PC-3 (cell line): ENCODE measurements around the gene ZNF391. TPM values are rescaled to one million over a fixed set of nuclear protein-coding genes. Genes with fewer than 3 reads are reported as not detected.
"Not testable (repeated sequence)": the region's sequence is repeated elsewhere in the genome, so short reads cannot be mapped to it uniquely, and the experiment has no call there.

Source experiments
- ATAC-seq: fragments of 200-7000 bp; cut with Tn5 transposase; 2 replicates; pipeline ENCODE4 v1.9.1; 2020; ENCODE audit warnings: mild to moderate bottlenecking, moderate library complexity
- BruUV-seq: library from RNA; stranded (reverse); fragments of 400-500 nt; replicated peaks from 2 replicates; lab custom pipeline; 2021; lab: Mats Ljungman, UMichigan
- CTCF ChIA-PET: fragments of 300-600 bp; sonication (Branson Sonifier 250); formaldehyde crosslinking; loops from one replicate; lab custom pipeline; 2022; ENCODE audit warnings: antibody characterized with exemption; lab: Charles Lee
- POLR2A ChIA-PET: fragments of 300-600 bp; sonication (Branson Sonifier 250); formaldehyde crosslinking; loops from one replicate; lab custom pipeline; 2022; ENCODE audit warnings: antibody characterized with exemption; ENCODE audit not compliant: unreplicated experiment; lab: Charles Lee
- DNase-seq: peaks from one replicate; pipeline ENCODE4 v3.0.0-alpha.2; 2015
- H2AFZ ChIP-seq: fragments of 300-600 bp; sonication (generic); 2 replicates; pipeline ENCODE4 v1.6.0; 2016; ENCODE audit warnings: antibody characterized with exemption, low read length
- H3F3A ChIP-seq: fragments of 300-600 bp; sonication (generic); one replicate; pipeline ENCODE4 v1.6.0; 2017; ENCODE audit warnings: antibody characterized with exemption, low read length, control low read depth, mild to moderate bottlenecking; ENCODE audit not compliant: unreplicated experiment
- H3K27ac ChIP-seq: fragments of 300-600 bp; sonication (generic); 2 replicates; pipeline ENCODE4 v1.5.1; 2016; ENCODE audit warnings: mild to moderate bottlenecking, low read length
- H3K27me3 ChIP-seq: fragments of 300-600 bp; sonication (generic); 2 replicates; pipeline ENCODE4 v1.6.1; 2016; ENCODE audit warnings: low read length, mixed read lengths
- H3K36me3 ChIP-seq: fragments of 300-600 bp; sonication (generic); 2 replicates; pipeline ENCODE4 v1.6.1; 2016; ENCODE audit warnings: low read depth, mixed run types, low read length, mixed read lengths
- H3K4me1 ChIP-seq: fragments of 300-600 bp; sonication (generic); 2 replicates; pipeline ENCODE4 v1.5.1; 2016; ENCODE audit warnings: low read length; ENCODE audit not compliant: insufficient read depth
- H3K4me2 ChIP-seq: fragments of 300-600 bp; sonication (generic); 2 replicates; pipeline ENCODE4 v1.6.0; 2016; ENCODE audit warnings: low read length
- H3K4me3 ChIP-seq: fragments of 300-600 bp; sonication (generic); 2 replicates; pipeline ENCODE4 v1.5.1; 2016; ENCODE audit warnings: mild to moderate bottlenecking, low read length, mixed read lengths
- H3K79me2 ChIP-seq: fragments of 300-600 bp; sonication (generic); 2 replicates; pipeline ENCODE4 v1.6.1; 2017; ENCODE audit warnings: low read length, mixed read lengths
- H3K9ac ChIP-seq: fragments of 300-600 bp; sonication (generic); 2 replicates; pipeline ENCODE4 v1.6.0; 2016; ENCODE audit warnings: mild to moderate bottlenecking, low read length
- H3K9me2 ChIP-seq: fragments of 300-600 bp; sonication (generic); replicated peaks from 2 replicates; pipeline ENCODE4 v1.6.1; 2016; ENCODE audit warnings: mixed run types, low read length, mixed read lengths
- H3K9me3 ChIP-seq: fragments of 300-600 bp; sonication (generic); 2 replicates; pipeline ENCODE4 v1.6.1; 2016; ENCODE audit warnings: low read length, mixed read lengths
- H4K20me1 ChIP-seq: fragments of 300-600 bp; sonication (generic); 2 replicates; pipeline ENCODE4 v1.6.1; 2016; ENCODE audit warnings: low read length, mixed read lengths
- EZH2 ChIP-seq: fragments of 300-600 bp; sonication (generic); IDR thresholded peaks from one replicate; pipeline ENCODE4 v1.6.1; 2017; ENCODE audit warnings: antibody characterized with exemption, mild to moderate bottlenecking, low read length; ENCODE audit not compliant: unreplicated experiment
- EZH2phosphoT487 ChIP-seq: fragments of 300-600 bp; sonication (generic); IDR thresholded peaks from 2 replicates; pipeline ENCODE4 v1.6.1; 2018; ENCODE audit warnings: mild to moderate bottlenecking, antibody characterized with exemption, low read length, borderline replicate concordance
- intact Hi-C: fragments of 100-400 bp; cut with micrococcal nuclease; formaldehyde crosslinking; loops from 2 replicates; pipeline ENCODE4 v1.9.0; 2023
- total RNA-seq: library from RNA; depleted of rRNA; stranded (reverse); fragments of >200 nt; gene quantifications from 2 replicates; pipeline ENCODE4 v1.2.3, GENCODE V29; 2014
- TF ChIP-seq, protein P1 (sequence below): fragments of 300-600 bp; sonication (generic); conservative IDR thresholded peaks from 2 replicates; pipeline ENCODE4 v1.5.1; 2017; ENCODE audit warnings: antibody characterized with exemption, low read depth, mild to moderate bottlenecking, low read length

The ZNF391 gene
- total RNA-seq, 1 experiment from 2014 or later, result 5.9 TPM

DNA sequence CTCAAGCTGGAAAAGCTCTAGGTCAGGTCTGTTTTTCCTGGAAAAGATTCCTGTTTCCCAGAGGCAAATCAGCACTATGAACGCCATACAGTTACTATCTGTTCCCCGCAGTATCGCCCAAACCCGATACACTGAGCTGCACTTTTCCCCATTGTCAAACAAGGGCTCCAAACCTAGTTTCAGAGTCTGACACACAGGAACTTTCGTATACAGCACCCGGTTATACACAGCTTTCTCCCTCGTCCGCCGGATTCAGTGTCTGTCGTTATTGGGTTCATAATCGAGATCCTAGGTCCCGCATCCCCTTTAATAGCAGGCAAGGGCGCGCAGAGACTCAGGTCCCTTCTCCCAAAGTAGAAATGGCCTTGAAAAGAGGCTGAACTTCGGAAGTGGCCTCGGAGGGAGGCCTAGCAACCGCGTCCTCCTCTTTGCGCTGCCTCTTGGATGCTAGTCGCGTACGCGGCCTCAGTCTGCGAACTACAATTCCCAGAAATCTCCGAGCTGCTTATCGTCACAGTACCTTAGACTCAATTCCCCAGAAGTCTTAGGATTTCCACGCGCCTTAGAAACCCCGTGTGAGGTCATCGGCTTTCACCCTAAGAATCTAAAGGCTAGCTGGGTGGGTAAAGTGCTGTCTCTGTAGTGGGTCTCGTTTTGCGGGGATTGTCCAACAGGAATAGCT is 34.2 kb downstream of the ZNF391 start:
- ChIA-PET CTCF (no interaction called here), POLR2A (no interaction called here)
- DNase-seq (no peak), ATAC-seq (no peak)
- TF ChIP-seq EZH2 (no peak), EZH2phosphoT487 (no peak)
- TF ChIP-seq, protein P1, sequence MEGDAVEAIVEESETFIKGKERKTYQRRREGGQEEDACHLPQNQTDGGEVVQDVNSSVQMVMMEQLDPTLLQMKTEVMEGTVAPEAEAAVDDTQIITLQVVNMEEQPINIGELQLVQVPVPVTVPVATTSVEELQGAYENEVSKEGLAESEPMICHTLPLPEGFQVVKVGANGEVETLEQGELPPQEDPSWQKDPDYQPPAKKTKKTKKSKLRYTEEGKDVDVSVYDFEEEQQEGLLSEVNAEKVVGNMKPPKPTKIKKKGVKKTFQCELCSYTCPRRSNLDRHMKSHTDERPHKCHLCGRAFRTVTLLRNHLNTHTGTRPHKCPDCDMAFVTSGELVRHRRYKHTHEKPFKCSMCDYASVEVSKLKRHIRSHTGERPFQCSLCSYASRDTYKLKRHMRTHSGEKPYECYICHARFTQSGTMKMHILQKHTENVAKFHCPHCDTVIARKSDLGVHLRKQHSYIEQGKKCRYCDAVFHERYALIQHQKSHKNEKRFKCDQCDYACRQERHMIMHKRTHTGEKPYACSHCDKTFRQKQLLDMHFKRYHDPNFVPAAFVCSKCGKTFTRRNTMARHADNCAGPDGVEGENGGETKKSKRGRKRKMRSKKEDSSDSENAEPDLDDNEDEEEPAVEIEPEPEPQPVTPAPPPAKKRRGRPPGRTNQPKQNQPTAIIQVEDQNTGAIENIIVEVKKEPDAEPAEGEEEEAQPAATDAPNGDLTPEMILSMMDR, result no peak
- intact Hi-C loops, result no loop called here
- Histone ChIP-seq H3K27me3 (no peaks in the 10 kb centered on the region), H3K9me3 (no peaks in the 10 kb centered on the region; the same call in 1 of the 2 replicates), H3K36me3 (no peaks in the 10 kb centered on the region), H3K9ac (no peak overlapping the region), H3K9me2 (no peaks in the 10 kb centered on the region), H3K79me2 (no peaks in the 10 kb centered on the region), H3K4me3 (no peak overlapping the region), H3K4me1 (no peaks in the 10 kb centered on the region), H3K4me2 (no peak overlapping the region), H4K20me1 (no peaks in the 10 kb centered on the region), H3K27ac (no peak overlapping the region), H2AFZ (no peak overlapping the region), H3F3A (no peaks in the 10 kb centered on the region)
- no TSS peak for BruUV-seq

DNA sequence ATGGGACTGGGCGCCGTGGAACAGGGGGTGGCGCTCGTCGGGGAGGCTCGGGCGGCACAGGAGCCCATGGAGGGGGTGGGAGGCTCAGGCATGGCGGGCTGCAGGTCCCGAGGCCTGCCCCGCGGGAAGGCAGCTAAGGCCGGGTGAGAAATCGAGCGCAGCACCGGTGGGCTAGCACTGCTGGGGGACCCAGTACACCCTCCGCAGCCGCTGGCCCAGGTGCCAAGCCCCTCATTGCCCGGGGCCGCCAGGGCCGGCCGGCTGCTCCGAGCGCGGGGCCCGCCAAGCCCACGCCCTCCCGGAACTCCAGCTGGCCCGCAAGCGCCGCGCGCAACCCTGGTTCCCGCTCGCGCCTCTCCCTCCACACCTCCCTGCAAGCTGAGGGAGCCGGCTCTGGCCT is 36.3 kb downstream of the ZNF391 start:
- BruUV-seq, intact Hi-C loops, H2AFZ ChIP-seq: not testable (repeated sequence)

DNA sequence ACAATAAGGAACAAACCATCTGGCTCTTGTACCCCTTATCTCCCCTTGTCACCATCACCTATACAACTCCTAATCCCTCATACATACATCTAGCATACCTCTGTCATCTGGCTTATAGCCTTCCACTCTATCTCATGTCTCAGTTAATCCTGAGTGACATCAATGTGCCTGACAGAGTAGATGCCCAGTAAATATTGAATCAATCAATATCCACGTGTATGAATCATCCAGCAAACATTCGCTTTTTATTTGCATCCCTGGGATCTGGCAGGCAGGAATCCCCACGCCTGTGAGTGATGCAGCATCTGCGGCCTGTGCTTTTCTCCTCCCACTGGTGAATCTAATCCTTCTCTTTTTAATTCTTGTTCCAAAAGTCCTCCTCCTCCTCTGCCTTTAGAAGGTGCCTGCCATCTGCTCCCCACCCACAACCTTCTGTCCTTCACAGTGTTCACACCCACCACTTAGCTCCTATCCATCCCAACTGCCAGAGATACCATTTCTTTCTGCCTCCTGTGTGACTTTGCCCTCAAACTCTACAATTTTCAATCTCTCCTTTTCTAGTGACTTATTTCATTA is 37.6 kb downstream of the ZNF391 start:
- ChIA-PET POLR2A (no interaction called here), CTCF (no interaction called here)
- H3K4me1 ChIP-seq, result no peaks in the 10 kb centered on the region
- no peaks in the 10 kb centered on the region for H3K79me2 ChIP-seq
- TF ChIP-seq, protein P1, result no peak
- no peak for TF ChIP-seq EZH2
- no peak for TF ChIP-seq EZH2phosphoT487
- no peaks in the 10 kb centered on the region for H4K20me1 ChIP-seq
- H3K9me3 ChIP-seq, result no peaks in the 10 kb centered on the region; the same call in 1 of the 2 replicates
- no peaks in the 10 kb centered on the region for H3K27me3 ChIP-seq
- no TSS peak for BruUV-seq
- intact Hi-C loops, result no loop called here
- H3K4me3 ChIP-seq, result no peak overlapping the region
- no peaks in the 10 kb centered on the region for H3F3A ChIP-seq
- ATAC-seq (peak; percentile 98), DNase-seq (peak; percentile 65)
- no peaks in the 10 kb centered on the region for H3K9me2 ChIP-seq
- H3K4me2 ChIP-seq, result no peak overlapping the region
- no peaks in the 10 kb centered on the region for H3K36me3 ChIP-seq
- H3K9ac ChIP-seq, result no peak overlapping the region
- H2AFZ ChIP-seq, result no peak overlapping the region
- H3K27ac ChIP-seq, result no peak overlapping the region

More for the DNA sequence above, 36.3 kb downstream of the ZNF391 start:
- POLR2A ChIA-PET, ATAC-seq, H3K9ac ChIP-seq, DNase-seq, H3K36me3 ChIP-seq, H3K79me2 ChIP-seq, H3K4me3 ChIP-seq, H3K4me1 ChIP-seq, H3F3A ChIP-seq, H3K9me2 ChIP-seq, H3K27me3 ChIP-seq, H3K4me2 ChIP-seq, H3K27ac ChIP-seq, H4K20me1 ChIP-seq, CTCF ChIA-PET, H3K9me3 ChIP-seq: not testable (repeated sequence)
